Hepatocyte (in vitro differentiated cells): Measurements from ENCODE around the gene VWF. TPM values are rescaled to one million over a fixed set of nuclear protein-coding genes. Genes with fewer than 3 reads are reported as not detected.

Experiments
- DNase-seq: peaks from one replicate; pipeline ENCODE4 v3.0.0-alpha.2; 2016; ENCODE audit warnings: low spot score
- H2AFZ ChIP-seq: fragments of 200-600 bp; sonication (generic); 2 replicates; pipeline ENCODE4 v1.6.0; 2016; ENCODE audit warnings: antibody characterized with exemption, mild to moderate bottlenecking
- H3K27ac ChIP-seq: fragments of 200-600 bp; sonication (generic); 2 replicates; pipeline ENCODE4 v1.5.1; 2016; ENCODE audit warnings: mild to moderate bottlenecking
- H3K27me3 ChIP-seq: fragments of 200-600 bp; sonication (generic); 2 replicates; pipeline ENCODE4 v1.6.1; 2016
- H3K36me3 ChIP-seq: fragments of 200-600 bp; sonication (generic); replicated peaks from 2 replicates; pipeline ENCODE4 v1.5.1; 2016; ENCODE audit warnings: low read depth; ENCODE audit not compliant: insufficient read depth
- H3K4me1 ChIP-seq: fragments of 200-600 bp; sonication (generic); 2 replicates; pipeline ENCODE4 v1.5.1; 2016; ENCODE audit warnings: mild to moderate bottlenecking, moderate library complexity; ENCODE audit not compliant: insufficient read depth
- H3K4me2 ChIP-seq: fragments of 200-600 bp; sonication (generic); 2 replicates; pipeline ENCODE4 v1.6.0; 2016
- H3K4me3 ChIP-seq: fragments of 200-600 bp; sonication (generic); 2 replicates; pipeline ENCODE4 v1.5.1; 2016; ENCODE audit warnings: mild to moderate bottlenecking
- H3K79me2 ChIP-seq: fragments of 200-600 bp; sonication (generic); 2 replicates; pipeline ENCODE4 v1.6.0; 2017; ENCODE audit warnings: mild to moderate bottlenecking
- H3K9me2 ChIP-seq: fragments of 200-600 bp; sonication (generic); replicated peaks from 2 replicates; pipeline ENCODE4 v1.6.0; 2017; ENCODE audit warnings: mild to moderate bottlenecking; ENCODE audit not compliant: insufficient read depth
- H3K9me3 ChIP-seq: fragments of 200-600 bp; sonication (generic); 2 replicates; pipeline ENCODE4 v1.5.1; 2016; ENCODE audit warnings: low read depth, mild to moderate bottlenecking
- H4K20me1 ChIP-seq: fragments of 200-600 bp; sonication (generic); 2 replicates; pipeline ENCODE4 v1.6.0; 2016; ENCODE audit warnings: mild to moderate bottlenecking; ENCODE audit not compliant: insufficient read depth, poor library complexity, severe bottlenecking
- EZH2 ChIP-seq: fragments of 200-600 bp; sonication (generic); IDR thresholded peaks from 2 replicates; pipeline ENCODE4 v1.6.1; 2016; ENCODE audit warnings: antibody characterized with exemption, mild to moderate bottlenecking, borderline replicate concordance
- EZH2phosphoT487 ChIP-seq: fragments of 200-600 bp; sonication (generic); IDR thresholded peaks from one replicate; pipeline ENCODE4 v1.6.1; 2018; ENCODE audit warnings: antibody characterized with exemption, mild to moderate bottlenecking, low read depth, moderate library complexity; ENCODE audit not compliant: unreplicated experiment, severe bottlenecking
- WGBS: methylation state at CpG from one replicate; pipeline ENCODE4 v1.1.6; 2016; ENCODE audit warnings: low lambda C conversion rate; ENCODE audit errors: missing lambda C conversion rate; 5-methylcytosine and 5-hydroxymethylcytosine counted together
- polyA plus RNA-seq: library from polyadenylated mRNA; unstranded; fragments of >200 nt; fragmentation: Nextera tagmentation; extraction: Ambion mirVana; gene quantifications from 2 replicates; pipeline ENCODE4 v1.2.1, GENCODE V29; 2016
- total RNA-seq: library from RNA; depleted of rRNA; stranded (reverse); fragments of >200 nt; gene quantifications from 2 replicates; pipeline ENCODE4 v1.2.3, GENCODE V29; 2014
- TF ChIP-seq, protein P1 (sequence below): fragments of 200-600 bp; sonication (generic); IDR thresholded peaks from 2 replicates; pipeline ENCODE4 v1.5.1; 2016; ENCODE audit warnings: antibody characterized with exemption, mild to moderate bottlenecking; ENCODE audit not compliant: poor library complexity

Gene VWF
- total and polyA plus RNA-seq, 2 experiments from 2014 or later, result 0.20 to 0.77 TPM

DNA sequence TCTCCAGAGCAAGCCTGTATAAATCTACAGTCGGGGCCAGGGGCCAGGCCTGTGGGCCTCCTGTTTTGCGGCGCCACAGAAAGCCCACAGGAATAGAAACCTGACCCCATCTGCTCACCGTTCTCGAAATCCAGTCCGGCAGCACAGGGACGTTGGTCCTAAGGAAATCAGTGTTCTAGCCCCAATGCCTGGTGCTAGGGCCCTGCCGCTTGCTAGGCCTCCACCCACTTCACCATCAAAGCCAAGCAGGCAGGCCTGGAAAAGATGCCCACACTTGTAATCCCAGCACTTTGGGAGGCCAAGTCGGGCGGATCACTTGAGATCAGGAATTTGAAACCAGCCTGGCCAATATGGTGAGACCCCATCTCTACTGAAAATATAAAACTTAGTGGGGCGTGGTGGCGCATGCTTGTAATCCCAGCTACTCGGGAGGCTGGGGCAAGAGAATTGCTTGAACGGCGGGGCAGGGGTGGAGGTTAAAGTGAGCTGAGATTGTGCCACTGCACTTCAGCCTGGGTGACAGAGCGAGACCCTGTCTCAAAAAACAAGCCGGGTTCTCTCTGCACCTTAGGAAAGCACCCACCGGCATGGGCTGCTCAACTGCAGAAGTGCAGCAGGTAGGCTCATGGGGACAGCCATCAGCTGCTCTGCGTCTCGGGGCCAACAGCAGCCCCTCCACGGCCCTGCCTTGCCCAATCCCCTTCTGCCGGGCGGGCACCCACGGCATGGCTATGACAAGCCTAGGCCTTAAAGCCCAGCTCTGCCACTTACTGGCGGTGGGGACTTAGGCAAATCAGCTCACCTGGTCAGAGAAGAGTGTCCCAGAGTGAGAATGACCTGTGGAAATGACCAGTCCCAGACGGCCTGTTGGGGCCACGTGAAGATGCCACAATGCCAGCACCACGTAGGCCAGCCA is 47.4 kb downstream of the VWF start:
- Histone ChIP-seq H3K27me3 (no peaks in the 10 kb centered on the region), H3K79me2 (no peaks in the 10 kb centered on the region), H3K27ac (no peak overlapping the region), H3K4me2 (no peak overlapping the region), H2AFZ (no peak overlapping the region), H4K20me1 (no peaks in the 10 kb centered on the region), H3K4me1 (no peaks in the 10 kb centered on the region), H3K4me3 (no peak overlapping the region), H3K9me2 (no peaks in the 10 kb centered on the region), H3K36me3 (no peaks in the 10 kb centered on the region), H3K9me3 (no peaks in the 10 kb centered on the region)
- WGBS, result 97% methylated on average over 28 of the region's 28 CpGs
- TF ChIP-seq EZH2phosphoT487, result no peak
- TF ChIP-seq, protein P1, sequence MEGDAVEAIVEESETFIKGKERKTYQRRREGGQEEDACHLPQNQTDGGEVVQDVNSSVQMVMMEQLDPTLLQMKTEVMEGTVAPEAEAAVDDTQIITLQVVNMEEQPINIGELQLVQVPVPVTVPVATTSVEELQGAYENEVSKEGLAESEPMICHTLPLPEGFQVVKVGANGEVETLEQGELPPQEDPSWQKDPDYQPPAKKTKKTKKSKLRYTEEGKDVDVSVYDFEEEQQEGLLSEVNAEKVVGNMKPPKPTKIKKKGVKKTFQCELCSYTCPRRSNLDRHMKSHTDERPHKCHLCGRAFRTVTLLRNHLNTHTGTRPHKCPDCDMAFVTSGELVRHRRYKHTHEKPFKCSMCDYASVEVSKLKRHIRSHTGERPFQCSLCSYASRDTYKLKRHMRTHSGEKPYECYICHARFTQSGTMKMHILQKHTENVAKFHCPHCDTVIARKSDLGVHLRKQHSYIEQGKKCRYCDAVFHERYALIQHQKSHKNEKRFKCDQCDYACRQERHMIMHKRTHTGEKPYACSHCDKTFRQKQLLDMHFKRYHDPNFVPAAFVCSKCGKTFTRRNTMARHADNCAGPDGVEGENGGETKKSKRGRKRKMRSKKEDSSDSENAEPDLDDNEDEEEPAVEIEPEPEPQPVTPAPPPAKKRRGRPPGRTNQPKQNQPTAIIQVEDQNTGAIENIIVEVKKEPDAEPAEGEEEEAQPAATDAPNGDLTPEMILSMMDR, result no peak
- TF ChIP-seq EZH2, result no peak
- no peak for DNase-seq

DNA sequence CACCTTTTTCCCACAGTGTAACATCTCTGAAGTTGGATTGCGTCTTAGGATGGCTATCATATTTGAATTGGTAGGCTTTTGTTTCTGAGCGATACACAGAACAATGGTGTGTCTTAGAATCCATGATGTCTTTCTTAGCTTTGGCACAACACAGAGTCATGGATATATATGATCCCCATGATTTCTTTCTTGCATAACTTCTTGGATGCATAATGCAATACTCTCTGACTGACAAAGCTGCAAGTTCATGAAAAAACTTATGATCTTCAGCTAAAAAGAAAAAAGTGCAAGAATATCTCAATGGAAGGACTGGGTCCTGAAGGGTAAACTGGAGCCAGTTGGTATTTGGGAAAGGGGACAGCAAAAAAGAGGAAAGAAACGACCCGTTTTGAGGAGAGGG is 48.1 kb downstream of the VWF start:
- Histone ChIP-seq H3K27me3 (no peaks in the 10 kb centered on the region), H3K4me1 (no peaks in the 10 kb centered on the region), H3K9me3 (no peaks in the 10 kb centered on the region), H3K4me3 (no peak overlapping the region), H3K27ac (no peak overlapping the region), H3K79me2 (no peaks in the 10 kb centered on the region), H4K20me1 (no peaks in the 10 kb centered on the region), H3K4me2 (no peak overlapping the region), H2AFZ (no peak overlapping the region), H3K36me3 (no peaks in the 10 kb centered on the region), H3K9me2 (no peaks in the 10 kb centered on the region)
- 70% methylated on average over 4 of the region's 4 CpGs for WGBS
- TF ChIP-seq, protein P1, result no peak
- TF ChIP-seq EZH2phosphoT487 (no peak), EZH2 (no peak)
- no peak for DNase-seq

- Histone ChIP-seq H3K27me3 (no peaks in the 10 kb centered on the region), H3K36me3 (no peaks in the 10 kb centered on the region), H4K20me1 (no peaks in the 10 kb centered on the region), H3K4me2 (peak overlapping the region; percentile 61), H3K9me3 (no peaks in the 10 kb centered on the region), H2AFZ (no peak overlapping the region), H3K9me2 (no peaks in the 10 kb centered on the region), H3K79me2 (no peaks in the 10 kb centered on the region), H3K4me1 (no peaks in the 10 kb centered on the region), H3K4me3 (no peak overlapping the region), H3K27ac (no peak overlapping the region)
- no peak for DNase-seq
- TF ChIP-seq EZH2phosphoT487 (no peak), EZH2 (no peak)
- TF ChIP-seq, protein P1, result no peak
- 72% methylated on average over 30 of the region's 31 CpGs for WGBS
Observed at GRCh38 chr12:6074979-6075585, 49.4 kb downstream of the VWF start.
